Neural progenitor cell (in vitro differentiated cells): ENCODE results near the gene MORN4. TPM values are rescaled to one million over a fixed set of nuclear protein-coding genes. Genes with fewer than 3 reads are reported as not detected.
A peak's percentile ranks its signal among the peaks of the same experiment; 100 is the strongest.

Source experiments
- DNase-seq: peaks from one replicate; pipeline ENCODE4 v3.0.0-alpha.2; 2016; ENCODE audit warnings: low spot score
- H2AFZ ChIP-seq: fragments of 200-600 bp; sonication (generic); replicated peaks from 2 replicates; pipeline ENCODE4 v1.6.1; 2016; ENCODE audit warnings: antibody characterized with exemption
- H3F3A ChIP-seq: fragments of 200-600 bp; sonication (generic); 2 replicates; pipeline ENCODE4 v1.6.1; 2016; ENCODE audit warnings: antibody characterized with exemption, low read depth
- H3K27ac ChIP-seq: fragments of 200-600 bp; sonication (generic); 2 replicates; pipeline ENCODE4 v1.5.1; 2016; ENCODE audit warnings: mild to moderate bottlenecking
- H3K27me3 ChIP-seq: fragments of 200-600 bp; sonication (generic); 2 replicates; pipeline ENCODE4 v1.6.1; 2016; ENCODE audit warnings: mild to moderate bottlenecking, moderate library complexity
- H3K36me3 ChIP-seq: fragments of 200-600 bp; sonication (generic); 2 replicates; pipeline ENCODE4 v1.5.1; 2016
- H3K4me1 ChIP-seq: fragments of 200-600 bp; sonication (generic); 2 replicates; pipeline ENCODE4 v1.6.1; 2016; ENCODE audit warnings: mixed run types
- H3K4me2 ChIP-seq: fragments of 200-600 bp; sonication (generic); 2 replicates; pipeline ENCODE4 v1.6.1; 2016
- H3K4me3 ChIP-seq: fragments of 200-600 bp; sonication (generic); 2 replicates; pipeline ENCODE4 v1.5.1; 2016
- H3K79me2 ChIP-seq: fragments of 200-600 bp; sonication (generic); 2 replicates; pipeline ENCODE4 v1.6.1; 2016; ENCODE audit warnings: low read depth
- H3K9ac ChIP-seq: fragments of 200-600 bp; sonication (generic); 2 replicates; pipeline ENCODE4 v1.6.1; 2016
- H3K9me3 ChIP-seq: fragments of 200-600 bp; sonication (generic); 2 replicates; pipeline ENCODE4 v1.5.1; 2016; ENCODE audit warnings: low read depth
- H4K20me1 ChIP-seq: fragments of 200-600 bp; sonication (generic); 2 replicates; pipeline ENCODE4 v1.6.1; 2016; ENCODE audit warnings: low read depth
- H3K27ac Mint-ChIP-seq: 3 replicates; pipeline ENCODE4 v1.8.0; 2021; ENCODE audit warnings: mixed read lengths
- H3K27me3 Mint-ChIP-seq: 2 replicates; pipeline ENCODE4 v1.8.0; 2022; ENCODE audit warnings: low read depth, mild to moderate bottlenecking, inconsistent platforms, moderate library complexity, mixed read lengths; ENCODE audit not compliant: insufficient read depth
- H3K36me3 Mint-ChIP-seq: 3 replicates; pipeline ENCODE4 v1.8.0; 2021; ENCODE audit warnings: mixed read lengths
- H3K4me1 Mint-ChIP-seq: 3 replicates; pipeline ENCODE4 v1.8.0; 2021; ENCODE audit warnings: mixed read lengths
- H3K4me3 Mint-ChIP-seq: 3 replicates; pipeline ENCODE4 v1.8.0; 2021; ENCODE audit warnings: mild to moderate bottlenecking, moderate library complexity, mixed read lengths
- H3K9me3 Mint-ChIP-seq: 3 replicates; pipeline ENCODE4 v1.8.0; 2020; ENCODE audit warnings: mixed read lengths
- EZH2 ChIP-seq: fragments of 200-600 bp; sonication (generic); IDR thresholded peaks from 2 replicates; pipeline ENCODE4 v1.6.1; 2017; ENCODE audit warnings: antibody characterized with exemption, mild to moderate bottlenecking, moderate library complexity
- EZH2phosphoT487 ChIP-seq: fragments of 200-600 bp; sonication (generic); IDR thresholded peaks from 2 replicates; pipeline ENCODE4 v1.6.1; 2017; ENCODE audit warnings: antibody characterized with exemption
- total RNA-seq: library from RNA; depleted of rRNA; stranded (reverse); fragments of >200 nt; gene quantifications from 2 replicates; pipeline ENCODE4 v1.2.3, GENCODE V29; 2015; ENCODE audit warnings: low replicate concordance
- TF ChIP-seq, protein P1 (sequence below): fragments of 200-600 bp; sonication (generic); IDR thresholded peaks from 2 replicates; pipeline ENCODE4 v1.5.1; 2017; ENCODE audit warnings: antibody characterized with exemption, mild to moderate bottlenecking

Gene MORN4
- total RNA-seq, 1 donor from 2014 or later: 23.8 TPM

DNA sequence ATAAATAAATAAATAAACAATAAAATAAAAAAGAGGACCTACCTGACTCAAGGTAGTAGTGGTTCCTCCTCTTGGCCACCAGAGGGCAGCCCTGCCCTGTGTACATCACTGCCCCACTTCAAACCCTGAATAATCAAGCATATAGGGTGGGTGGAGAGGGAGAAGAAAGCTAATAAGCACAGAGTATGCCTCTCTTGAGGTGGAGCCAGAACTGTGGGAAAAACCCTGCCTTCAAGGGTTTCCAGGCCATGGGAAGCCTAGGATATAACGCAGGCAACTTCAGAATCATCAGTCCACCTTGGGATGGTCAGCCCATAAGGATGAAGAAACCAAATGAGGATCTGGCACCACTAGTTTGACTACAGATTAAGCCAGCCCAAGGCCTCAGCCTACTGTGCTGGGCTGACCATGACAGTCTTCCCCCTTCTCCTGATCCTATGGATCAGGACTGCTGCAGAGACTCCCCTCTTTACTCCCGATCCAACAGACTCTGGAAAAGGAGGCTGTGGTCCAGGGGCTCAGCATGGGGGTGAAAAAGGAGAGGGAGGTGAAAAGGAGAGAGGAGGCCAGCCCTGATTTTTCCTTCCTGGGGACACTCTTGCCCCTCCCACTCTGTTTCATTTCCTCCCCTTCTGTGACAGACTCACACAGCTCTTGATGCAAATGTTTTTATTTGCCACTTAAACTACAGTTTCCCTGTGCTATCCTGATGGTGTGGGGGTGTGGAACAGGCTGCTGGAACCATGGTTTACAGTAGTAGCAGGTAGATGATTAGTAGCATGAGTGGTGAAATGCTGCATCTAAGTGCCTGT is 43.7 kb upstream of the MORN4 start:
- TF ChIP-seq, protein P1, sequence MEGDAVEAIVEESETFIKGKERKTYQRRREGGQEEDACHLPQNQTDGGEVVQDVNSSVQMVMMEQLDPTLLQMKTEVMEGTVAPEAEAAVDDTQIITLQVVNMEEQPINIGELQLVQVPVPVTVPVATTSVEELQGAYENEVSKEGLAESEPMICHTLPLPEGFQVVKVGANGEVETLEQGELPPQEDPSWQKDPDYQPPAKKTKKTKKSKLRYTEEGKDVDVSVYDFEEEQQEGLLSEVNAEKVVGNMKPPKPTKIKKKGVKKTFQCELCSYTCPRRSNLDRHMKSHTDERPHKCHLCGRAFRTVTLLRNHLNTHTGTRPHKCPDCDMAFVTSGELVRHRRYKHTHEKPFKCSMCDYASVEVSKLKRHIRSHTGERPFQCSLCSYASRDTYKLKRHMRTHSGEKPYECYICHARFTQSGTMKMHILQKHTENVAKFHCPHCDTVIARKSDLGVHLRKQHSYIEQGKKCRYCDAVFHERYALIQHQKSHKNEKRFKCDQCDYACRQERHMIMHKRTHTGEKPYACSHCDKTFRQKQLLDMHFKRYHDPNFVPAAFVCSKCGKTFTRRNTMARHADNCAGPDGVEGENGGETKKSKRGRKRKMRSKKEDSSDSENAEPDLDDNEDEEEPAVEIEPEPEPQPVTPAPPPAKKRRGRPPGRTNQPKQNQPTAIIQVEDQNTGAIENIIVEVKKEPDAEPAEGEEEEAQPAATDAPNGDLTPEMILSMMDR: peak; percentile 86
- TF ChIP-seq EZH2phosphoT487: no peak
- DNase-seq: peak; percentile 71
- Histone ChIP-seq H3K36me3 (no peaks in the 10 kb centered on the region), H3K4me2 (no peak overlapping the region), H3K9ac (no peak overlapping the region), H3K4me1 (no peaks in the 10 kb centered on the region), H2AFZ (no peak overlapping the region), H3K27ac (no peak overlapping the region), H3F3A (peaks cover 6% of the 10 kb centered on the region), H3K4me3 (no peak overlapping the region), H3K9me3 (no peaks in the 10 kb centered on the region), H3K79me2 (no peaks in the 10 kb centered on the region), H4K20me1 (no peaks in the 10 kb centered on the region), H3K27me3 (no peaks in the 10 kb centered on the region)
- no peaks in the 10 kb centered on the region for H3K9me3 Mint-ChIP-seq
- no peaks in the 10 kb centered on the region for H3K4me1 Mint-ChIP-seq
- no peak overlapping the region for H3K27ac Mint-ChIP-seq
- no peak overlapping the region for H3K4me3 Mint-ChIP-seq
- no peaks in the 10 kb centered on the region for H3K27me3 Mint-ChIP-seq
- peaks cover 5% of the 10 kb centered on the region for H3K36me3 Mint-ChIP-seq

DNA sequence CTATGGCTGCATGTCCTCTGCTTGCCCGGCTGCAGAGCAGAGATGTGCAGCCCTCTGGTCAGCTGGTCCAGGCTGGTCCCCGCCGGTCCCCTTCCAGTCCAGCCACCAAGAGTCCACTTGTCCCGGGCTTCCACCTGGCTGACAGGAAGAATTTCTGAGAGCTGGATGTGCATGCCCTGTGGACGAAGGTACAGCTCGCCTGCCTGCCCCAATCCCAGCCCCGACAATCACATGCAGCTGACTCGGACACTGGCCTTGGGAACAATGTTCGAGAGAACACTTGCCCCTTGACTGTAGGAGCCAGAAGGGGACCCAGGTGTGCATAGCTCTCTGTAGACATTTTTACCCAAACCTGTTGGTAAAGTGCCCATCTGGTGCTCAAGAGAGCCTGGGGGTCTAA is 41.9 kb upstream of the MORN4 start:
- H3F3A ChIP-seq: peaks cover 6% of the 10 kb centered on the region
- no peak overlapping the region for H3K27ac ChIP-seq
- Mint-ChIP-seq H3K36me3 (peaks cover 5% of the 10 kb centered on the region), H3K4me1 (no peaks in the 10 kb centered on the region), H3K4me3 (no peak overlapping the region), H3K27me3 (no peaks in the 10 kb centered on the region), H3K9me3 (no peaks in the 10 kb centered on the region), H3K27ac (no peak overlapping the region)
- H3K79me2 ChIP-seq: no peaks in the 10 kb centered on the region
- H3K27me3 ChIP-seq: no peaks in the 10 kb centered on the region
- no peaks in the 10 kb centered on the region for H3K9me3 ChIP-seq
- no peak for TF ChIP-seq EZH2phosphoT487
- TF ChIP-seq, protein P1: no peak
- TF ChIP-seq EZH2: no peak
- H2AFZ ChIP-seq: no peak overlapping the region
- no peaks in the 10 kb centered on the region for H3K4me1 ChIP-seq
- no peaks in the 10 kb centered on the region for H4K20me1 ChIP-seq
- no peak overlapping the region for H3K4me2 ChIP-seq
- H3K36me3 ChIP-seq: no peaks in the 10 kb centered on the region
- H3K9ac ChIP-seq: no peak overlapping the region
- DNase-seq: no peak
- H3K4me3 ChIP-seq: no peak overlapping the region

DNA sequence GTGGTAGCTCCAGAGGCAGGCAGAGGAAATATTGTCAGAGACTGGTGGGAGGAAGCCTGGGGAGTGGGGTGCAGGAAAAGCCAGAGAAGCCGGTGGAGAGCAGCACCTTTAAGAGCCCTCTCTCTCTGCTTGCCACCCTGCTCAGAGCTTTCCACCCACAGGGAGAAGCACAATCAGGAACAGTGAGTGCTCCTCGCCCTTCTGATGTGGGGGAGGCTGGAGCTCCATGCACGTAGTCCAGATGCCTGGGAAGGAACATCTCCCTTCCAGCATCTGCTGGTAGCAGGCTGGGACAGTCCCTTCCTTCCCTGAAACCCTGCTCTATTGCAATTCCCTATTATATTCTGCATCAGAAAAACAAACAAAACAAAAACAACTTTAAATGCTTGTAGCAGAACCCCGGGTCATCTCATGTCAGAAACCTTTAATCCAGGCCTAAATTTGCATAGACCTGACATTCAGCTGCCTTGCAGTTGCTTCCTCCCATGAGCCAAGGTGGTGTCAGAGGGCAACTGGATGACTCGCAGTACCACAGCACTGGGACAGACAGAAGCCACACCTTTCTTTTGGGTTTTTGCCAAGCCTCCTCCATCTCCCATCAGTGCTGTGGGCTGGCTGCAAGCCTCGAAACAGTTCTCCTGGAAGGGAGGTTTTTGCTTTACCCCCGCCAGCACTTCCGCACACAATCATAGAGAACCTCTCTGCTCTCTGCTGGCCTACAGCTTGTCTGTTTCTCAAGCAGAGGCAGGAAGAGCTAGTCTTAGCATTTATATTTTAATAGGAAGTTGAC is 40.6 kb upstream of the MORN4 start:
- Histone ChIP-seq H2AFZ (no peak overlapping the region), H3K4me1 (no peaks in the 10 kb centered on the region), H3K27ac (no peak overlapping the region), H3K36me3 (no peaks in the 10 kb centered on the region), H3K4me3 (no peak overlapping the region), H4K20me1 (no peaks in the 10 kb centered on the region), H3K27me3 (no peaks in the 10 kb centered on the region), H3K9ac (no peak overlapping the region), H3K9me3 (no peaks in the 10 kb centered on the region), H3F3A (peaks cover 6% of the 10 kb centered on the region), H3K4me2 (no peak overlapping the region), H3K79me2 (no peaks in the 10 kb centered on the region)
- no peaks in the 10 kb centered on the region for H3K9me3 Mint-ChIP-seq
- no peak overlapping the region for H3K4me3 Mint-ChIP-seq
- H3K36me3 Mint-ChIP-seq: peaks cover 5% of the 10 kb centered on the region
- no peaks in the 10 kb centered on the region for H3K27me3 Mint-ChIP-seq
- H3K4me1 Mint-ChIP-seq: no peaks in the 10 kb centered on the region
- no peak overlapping the region for H3K27ac Mint-ChIP-seq
- DNase-seq: no peak
- TF ChIP-seq EZH2 (no peak), EZH2phosphoT487 (no peak)

DNA sequence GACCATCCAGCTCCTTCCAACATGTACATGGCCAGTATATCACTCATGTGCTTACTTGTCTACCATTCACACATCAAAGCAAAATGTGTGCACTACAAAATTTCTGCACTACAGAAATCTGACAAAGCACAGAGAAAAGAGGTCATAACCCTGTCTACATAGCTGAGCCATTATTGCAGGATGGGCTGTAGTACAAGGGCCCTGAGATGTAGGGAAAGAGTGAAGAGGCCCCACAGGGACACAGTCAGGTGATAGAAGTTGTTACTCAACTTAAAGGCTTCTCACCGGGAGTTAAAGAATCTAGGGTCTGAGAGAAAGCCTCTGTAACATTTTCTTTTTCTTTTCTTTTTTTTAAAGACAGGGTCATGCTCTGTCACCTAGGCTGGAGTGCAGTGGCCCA is 36.3 kb upstream of the MORN4 start:
- Mint-ChIP-seq H3K4me1 (no peaks in the 10 kb centered on the region), H3K36me3 (peaks cover 20% of the 10 kb centered on the region), H3K4me3 (no peak overlapping the region), H3K27me3 (no peaks in the 10 kb centered on the region), H3K9me3 (no peaks in the 10 kb centered on the region), H3K27ac (no peak overlapping the region)
- Histone ChIP-seq H3K27me3 (no peaks in the 10 kb centered on the region), H3K79me2 (no peaks in the 10 kb centered on the region), H3K9me3 (no peaks in the 10 kb centered on the region), H3K4me3 (no peak overlapping the region), H4K20me1 (no peaks in the 10 kb centered on the region), H3K4me2 (no peak overlapping the region), H3K27ac (no peak overlapping the region), H3K4me1 (no peaks in the 10 kb centered on the region), H3K9ac (no peak overlapping the region), H3F3A (no peaks in the 10 kb centered on the region), H2AFZ (no peak overlapping the region), H3K36me3 (no peaks in the 10 kb centered on the region)
- TF ChIP-seq EZH2phosphoT487 (no peak), EZH2 (no peak)
- TF ChIP-seq, protein P1: no peak
- DNase-seq: no peak
